ENCODE data around the gene EXO5. TPM values are rescaled to one million over a fixed set of nuclear protein-coding genes. Genes with fewer than 3 reads are reported as not detected.

The EXO5 gene
- total and polyA plus RNA-seq, 2 of the 13 experiments (the other 11 are each of a cell fraction or from before 2014, with no cell fraction given), result 9.9 to 20.5 TPM

- TF ChIP-seq ZBTB10 (CRISPR knock-in tag; IDR thresholded peaks at IDR 0.05; ENCODE audit: borderline replicate concordance), result no peak
- TF ChIP-seq ATM (IDR thresholded peaks at IDR 0.05; ENCODE audit: borderline replicate concordance), result no peak
- no peak for TF ChIP-seq THAP8 (CRISPR knock-in tag; IDR thresholded peaks at IDR 0.05; ENCODE audit: borderline replicate concordance)
- no peak for TF ChIP-seq MEIS2 (CRISPR knock-in tag; IDR thresholded peaks at IDR 0.05)
- peak; percentile 89 for TF ChIP-seq ZNF687 (CRISPR knock-in tag; IDR thresholded peaks at IDR 0.05)
- no peak for TF ChIP-seq ZUFSP (CRISPR knock-in tag; IDR thresholded peaks at IDR 0.05; ENCODE audit: borderline replicate concordance)
- TF ChIP-seq ZNF138 (CRISPR knock-in tag; IDR thresholded peaks at IDR 0.05; ENCODE audit: low read depth), result no peak
- TF ChIP-seq GATAD2A (CRISPR knock-in tag; IDR thresholded peaks at IDR 0.05), result 0 out of 2 replicates have a peak, but pooled peaks have one; percentile 9
- TF ChIP-seq HDAC1 (CRISPR knock-in tag; IDR thresholded peaks at IDR 0.05), result peak; percentile 84
- TF ChIP-seq ZNF589 (CRISPR knock-in tag; conservative IDR thresholded peaks at IDR 0.05), result no peak
- TF ChIP-seq, protein P1, sequence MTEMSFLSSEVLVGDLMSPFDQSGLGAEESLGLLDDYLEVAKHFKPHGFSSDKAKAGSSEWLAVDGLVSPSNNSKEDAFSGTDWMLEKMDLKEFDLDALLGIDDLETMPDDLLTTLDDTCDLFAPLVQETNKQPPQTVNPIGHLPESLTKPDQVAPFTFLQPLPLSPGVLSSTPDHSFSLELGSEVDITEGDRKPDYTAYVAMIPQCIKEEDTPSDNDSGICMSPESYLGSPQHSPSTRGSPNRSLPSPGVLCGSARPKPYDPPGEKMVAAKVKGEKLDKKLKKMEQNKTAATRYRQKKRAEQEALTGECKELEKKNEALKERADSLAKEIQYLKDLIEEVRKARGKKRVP (CRISPR knock-in tag; IDR thresholded peaks at IDR 0.05), result no peak; a peak in 1 of 4 replicates
- no peak for TF ChIP-seq CHCHD3 (CRISPR knock-in tag; IDR thresholded peaks at IDR 0.05)
- peak; percentile 95 for TF ChIP-seq ZNF143 (CRISPR knock-in tag; IDR thresholded peaks at IDR 0.05)
- TF ChIP-seq JARID2 (CRISPR knock-in tag; IDR thresholded peaks at IDR 0.05; ENCODE audit: insufficient replicate concordance), result no peak
- no peak for TF ChIP-seq U2AF2 (IDR thresholded peaks at IDR 0.05; ENCODE audit: low read depth, low read length)
- no peak; the same call in 1 of the 2 replicates for TF ChIP-seq NR2F6 (IDR thresholded peaks at IDR 0.05)
- peak; percentile 61; the same call in 1 of the 2 replicates for TF ChIP-seq NR2F6 (CRISPR knock-in tag; IDR thresholded peaks at IDR 0.05)
- peak; percentile 85 for TF ChIP-seq ASH2L (IDR thresholded peaks at IDR 0.05; ENCODE audit: insufficient read length, low read depth, low read length)
Observed at GRCh38 chr1:40531381-40532061, 23.0 kb downstream of the EXO5 start, which contains the start of gene ZNF684 (continued).
